Measurements from ENCODE around the gene HSPA2.
"Not testable (repeated sequence)": the region's sequence is repeated elsewhere in the genome, so short reads cannot be mapped to it uniquely, and the experiment has no call there.

The HSPA2 gene

DNA sequence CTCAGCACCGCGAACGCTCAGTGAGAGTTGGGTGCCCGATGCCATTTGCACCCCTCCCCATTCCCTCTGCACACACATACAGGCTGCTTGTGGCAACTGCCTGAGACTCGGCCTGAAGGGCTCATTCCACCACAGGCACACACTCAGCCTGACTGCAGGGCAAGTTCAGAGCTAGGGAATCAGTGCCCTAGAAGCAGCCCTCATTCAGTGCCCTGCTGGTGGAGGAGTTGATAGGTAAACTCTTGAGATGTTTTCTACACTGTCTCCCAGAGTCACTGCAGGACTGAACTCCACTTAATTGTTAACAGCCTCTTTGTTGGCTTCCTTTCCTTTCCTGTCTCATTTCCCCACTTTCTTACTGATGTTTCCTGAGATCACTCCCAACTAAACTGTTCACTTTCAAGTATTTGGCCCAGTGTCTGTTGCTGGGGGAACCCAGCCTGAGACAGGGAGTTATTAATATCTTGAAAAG, 26.1 kb downstream of the HSPA2 start:
- no peak for DNase-seq

DNA sequence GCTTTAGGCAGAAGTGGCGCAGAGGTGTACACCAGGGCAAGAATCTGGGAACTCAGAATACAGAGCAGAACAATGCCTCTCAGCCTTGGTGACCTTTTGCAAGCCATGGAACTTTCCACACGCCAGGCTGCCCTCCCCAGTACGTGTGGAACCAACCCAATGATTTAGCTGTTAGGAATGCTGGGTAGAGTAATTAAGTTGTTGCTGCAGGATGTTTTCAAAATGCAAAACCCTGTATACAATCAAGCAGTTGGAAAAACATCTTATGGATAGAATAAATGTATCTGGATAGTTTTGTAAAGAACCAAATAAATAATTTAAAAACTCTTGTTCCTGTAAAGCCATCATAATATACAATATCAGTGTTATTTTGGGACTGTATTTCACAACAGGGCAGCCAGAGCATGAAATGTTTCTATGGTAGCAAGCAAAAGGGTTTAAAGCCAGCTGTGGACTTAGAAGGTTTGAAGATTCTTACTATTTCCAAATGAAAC, 28.6 kb downstream of the HSPA2 start:
- no peak for DNase-seq

DNA sequence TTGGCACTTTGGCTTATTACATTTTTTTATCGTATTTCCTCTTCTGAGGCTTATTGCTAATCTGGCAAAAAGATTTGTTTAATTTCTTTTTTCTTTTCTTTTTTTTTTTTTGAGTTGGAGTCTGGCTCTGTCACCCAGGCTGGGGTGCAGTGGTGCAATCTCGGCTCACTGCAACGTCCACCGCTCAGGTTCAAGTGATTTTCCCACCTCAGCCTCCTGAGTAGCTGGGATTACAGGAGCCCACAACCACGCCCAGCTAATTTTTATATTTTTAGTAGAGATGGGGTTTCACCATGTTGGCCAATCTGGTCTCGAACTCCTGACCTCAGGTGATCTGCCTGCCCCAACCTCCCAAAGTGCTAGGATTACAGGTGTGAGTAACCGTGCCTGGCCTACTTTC, 29.1 kb downstream of the HSPA2 start:
- not testable (repeated sequence) for DNase-seq

GRCh38 chr14:64572386-64573104, 32.0 kb downstream of the HSPA2 start:
- no peak for DNase-seq

DNA sequence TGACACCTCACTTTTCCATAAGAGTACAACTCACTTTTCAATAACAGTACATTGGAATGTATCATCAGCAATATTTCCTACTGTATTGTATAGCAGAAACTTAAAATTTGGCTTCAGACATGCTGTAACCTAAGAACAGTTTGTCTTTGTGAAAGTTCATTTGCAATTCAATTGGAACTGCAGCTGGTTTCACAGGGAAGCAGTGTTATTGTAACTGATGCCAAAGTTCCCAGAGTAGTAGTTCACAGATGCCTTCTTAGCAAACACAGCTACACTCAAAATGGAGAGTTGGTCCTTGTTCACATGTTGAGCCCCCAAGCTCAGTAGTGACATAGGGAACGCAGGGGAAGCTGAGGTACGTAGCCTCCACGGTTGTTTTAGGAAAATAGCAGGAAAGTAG, 32.6 kb downstream of the HSPA2 start:
- DNase-seq: no peak

DNA sequence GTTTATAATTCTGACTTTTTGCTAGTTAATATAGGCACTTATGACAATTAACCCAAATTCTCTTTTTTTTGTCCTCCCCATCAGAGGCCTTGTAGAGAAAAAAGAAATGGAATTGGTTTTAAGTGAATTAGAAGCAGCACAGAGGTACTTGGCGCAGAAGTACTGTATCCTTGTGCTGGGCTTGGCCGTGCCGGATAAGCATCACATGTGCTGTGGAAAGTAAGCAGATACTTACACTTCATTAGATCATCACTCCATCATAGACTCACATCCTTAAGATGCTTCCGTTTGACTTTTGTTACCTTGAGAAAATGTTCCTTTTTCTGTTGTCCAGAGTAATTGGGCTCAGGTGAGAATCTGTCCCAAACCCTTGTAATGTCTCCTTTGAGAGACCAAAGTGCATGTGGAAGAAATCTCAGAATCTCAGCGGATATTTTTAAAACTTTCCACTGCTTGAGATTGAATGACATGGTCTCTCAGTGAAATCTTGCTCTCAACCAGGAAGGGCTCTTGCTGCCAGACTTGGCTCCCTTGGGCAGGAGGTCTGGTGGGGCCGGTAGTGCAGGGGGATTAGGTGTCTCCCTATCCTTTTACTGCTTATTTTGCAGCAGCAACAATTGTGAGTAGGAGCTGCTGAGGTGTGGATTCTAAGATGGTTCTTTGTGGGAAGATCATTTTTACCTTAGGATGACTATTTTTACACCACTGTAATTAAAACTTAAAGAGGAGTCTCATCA, 34.0 kb downstream of the HSPA2 start:
- no peak for DNase-seq

DNA sequence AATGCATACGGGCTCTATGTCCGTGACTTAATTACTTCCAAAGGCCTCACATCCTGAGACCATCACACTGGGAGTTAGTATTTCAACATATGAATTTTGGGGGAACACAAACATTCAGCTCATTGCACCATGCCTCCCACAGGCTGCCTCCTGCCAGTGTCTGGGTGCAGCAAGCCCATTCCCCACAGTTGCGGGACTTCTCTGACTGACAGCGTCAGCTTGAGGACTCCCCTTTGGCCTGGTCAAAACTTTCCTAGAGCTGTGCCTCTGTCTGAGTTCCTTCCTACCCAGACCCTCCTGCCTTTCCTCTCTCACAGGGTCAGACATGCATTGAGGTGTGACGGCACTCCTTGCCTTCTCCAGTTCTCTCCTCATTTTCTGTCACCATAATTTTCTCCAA, 36.7 kb downstream of the HSPA2 start:
- DNase-seq: no peak

DNA sequence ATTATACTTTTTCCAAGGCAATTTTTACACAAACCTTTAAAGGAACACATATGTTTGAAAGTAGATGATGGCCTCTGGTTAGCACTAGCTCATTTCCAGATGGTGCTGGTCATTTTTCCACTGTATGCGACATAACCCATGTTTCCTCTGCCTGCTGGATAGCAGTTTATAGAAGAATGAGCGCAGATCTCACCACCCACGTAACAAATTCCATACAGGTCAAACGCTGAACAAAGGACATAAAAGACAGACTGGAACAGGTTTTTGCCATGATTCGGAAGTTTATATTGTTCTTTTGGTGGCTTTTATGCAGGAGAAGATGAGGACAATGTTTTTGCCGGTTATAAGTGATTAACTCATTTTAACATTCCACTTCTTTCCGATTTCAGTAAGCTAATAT, 39.9 kb downstream of the HSPA2 start:
- no peak for DNase-seq

GRCh38 chr14:64581363-64581762, 40.8 kb downstream of the HSPA2 start:
- DNase-seq: no peak

GRCh38 chr14:64581817-64582216, 41.3 kb downstream of the HSPA2 start:
- no peak for DNase-seq

- no peak for DNase-seq
Measured at GRCh38 chr14:64584190-64584589, 43.6 kb downstream of the HSPA2 start.

DNA sequence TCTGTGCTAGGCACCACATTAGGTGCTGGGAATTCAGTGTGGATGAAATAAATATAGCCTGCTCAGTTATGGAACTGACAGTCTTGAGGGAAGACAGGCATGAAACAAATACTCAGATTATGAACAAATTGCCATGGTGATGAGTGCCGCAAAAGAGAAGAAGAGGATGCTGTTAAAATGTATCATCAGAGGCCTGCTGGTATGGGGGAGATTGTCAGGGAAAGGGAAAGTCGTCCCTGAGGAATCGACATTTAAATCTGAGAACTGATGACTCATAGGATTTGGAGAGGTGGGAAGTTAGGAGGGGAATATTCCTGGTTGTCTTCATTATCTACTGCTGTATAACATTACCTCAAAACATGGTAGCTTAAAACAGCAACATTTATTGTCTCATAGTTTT, 51.3 kb downstream of the HSPA2 start:
- DNase-seq: no peak

Data from stimulated activated CD4-positive, alpha-beta T cell treated with anti-CD3 and anti-CD28 coated beads, Interleukin-15, amount 100 ng/mL, for 24 hours (primary cell).